Esophagus (tissue), 2 donors: Measurements from ENCODE around the gene TBCC. TPM values are rescaled to one million over a fixed set of nuclear protein-coding genes. Genes with fewer than 3 reads are reported as not detected.
"Not testable (repeated sequence)": the region's sequence is repeated elsewhere in the genome, so short reads cannot be mapped to it uniquely, and the experiment has no call there.

Experiments used
- H3K27ac ChIP-seq, 2 donors: one replicate each; pipeline ENCODE4 v1.5.1; 2013; ENCODE audit warnings: low read depth in 2 of 2, mild to moderate bottlenecking in 2 of 2, inconsistent platforms in 1 of 2, low read length in 1 of 2, moderate library complexity in 1 of 2
- H3K27me3 ChIP-seq, 2 donors: one replicate each; pipeline ENCODE4 v1.6.1; 2013; ENCODE audit warnings: low read length in 2 of 2, control low read depth in 1 of 2, mild to moderate bottlenecking in 1 of 2; ENCODE audit not compliant: insufficient read depth in 2 of 2, control insufficient read depth in 1 of 2
- H3K36me3 ChIP-seq, 2 donors: one replicate each; pipeline ENCODE4 v1.6.1; 2013; ENCODE audit warnings: low read length in 1 of 2; ENCODE audit not compliant: control insufficient read depth in 2 of 2, insufficient read depth in 2 of 2
- H3K4me1 ChIP-seq, 2 donors: one replicate each; pipeline ENCODE4 v1.6.1; 2013; ENCODE audit warnings: low read length in 1 of 2; ENCODE audit not compliant: control insufficient read depth in 2 of 2, insufficient read depth in 2 of 2
- H3K4me3 ChIP-seq, 2 donors: one replicate each; pipeline ENCODE4 v1.5.1; 2013; ENCODE audit warnings: low read length in 2 of 2, mild to moderate bottlenecking in 2 of 2, low read depth in 1 of 2, moderate library complexity in 1 of 2
- H3K9me3 ChIP-seq, 2 donors: one replicate each; pipeline ENCODE4 v1.6.1; 2013; ENCODE audit warnings: mild to moderate bottlenecking in 2 of 2, low read depth in 1 of 2, low read length in 1 of 2, moderate library complexity in 1 of 2; ENCODE audit not compliant: control insufficient read depth in 2 of 2, insufficient read depth in 1 of 2
- WGBS, 2 donors: extraction: QIAGEN DNeasy Blood & Tissue Kit; methylation state at CpG; one replicate each; pipeline ENCODE4 v1.1.7; 2013; 5-methylcytosine and 5-hydroxymethylcytosine counted together
- polyA plus RNA-seq, 2 donors: library from polyadenylated mRNA; stranded (reverse); fragments of 200-250 nt; gene quantifications; one replicate each; pipeline ENCODE4 v1.2.3, GENCODE V29; 2013
- donor health status: healthy with polysubstance abuse.
- donor health status: Bipolar disorder and iron deficiency.

The TBCC gene
- polyA plus RNA-seq, 2 donors: 17.7 to 18.4 TPM

- Histone ChIP-seq H3K9me3 (no peaks in the 10 kb centered on the region), H3K4me3 (peak overlapping the region in 1 of 2 donors; percentile 84), H3K4me1 (peaks cover 2 to 7% of the 10 kb centered on the region in 2 donors), H3K27ac (no peak overlapping the region), H3K36me3 (no peaks in the 10 kb centered on the region), H3K27me3 (no peaks in the 10 kb centered on the region)
- 47 to 57% methylated on average over 21 of the region's 21 CpGs for WGBS, 2 donors
These were observed 1.5 kb downstream of the TBCC start for GRCh38 chr6:42744351-42744893.

GRCh38 chr6:42742116-42742894 is 3.6 kb downstream of the TBCC start:
- 46 to 52% methylated on average over 5 of the region's 5 CpGs for WGBS, 2 donors

DNA sequence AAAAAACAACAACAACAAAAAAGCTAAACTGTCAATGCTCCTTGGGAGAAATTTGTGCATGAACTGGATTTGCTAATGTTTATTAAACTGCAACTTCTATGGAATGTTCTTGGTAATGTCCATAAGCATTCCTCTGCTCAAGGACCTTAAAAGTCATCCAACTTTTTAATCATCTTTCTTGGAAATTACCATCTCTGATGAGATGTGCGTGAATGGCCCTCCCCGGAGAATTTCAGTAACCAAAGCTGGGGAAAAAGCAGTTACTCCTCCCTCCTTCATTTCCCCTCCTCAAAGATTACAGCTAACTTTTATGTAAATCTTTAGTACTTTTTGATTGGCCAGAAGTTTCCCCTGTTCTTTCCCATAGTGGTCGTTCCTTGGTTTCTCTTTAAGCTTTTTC is 5.2 kb downstream of the TBCC start:
- WGBS, 2 donors: 62 to 63% methylated on average over 3 of the region's 3 CpGs
- Histone ChIP-seq H3K4me1 (peaks cover 2 to 3% of the 10 kb centered on the region in 2 donors), H3K36me3 (no peaks in the 10 kb centered on the region), H3K27ac (no peak overlapping the region), H3K27me3 (no peaks in the 10 kb centered on the region), H3K9me3 (no peaks in the 10 kb centered on the region), H3K4me3 (no peak overlapping the region)

More at GRCh38 chr6:42742116-42742894, 3.6 kb downstream of the TBCC start:
- H3K36me3 ChIP-seq: no peaks in the 10 kb centered on the region
- no peak overlapping the region for H3K4me3 ChIP-seq
- no peaks in the 10 kb centered on the region for H3K27me3 ChIP-seq
- peaks cover 2 to 3% of the 10 kb centered on the region in 2 donors for H3K4me1 ChIP-seq
- peak overlapping the region; percentile 9 to 13 for H3K27ac ChIP-seq
- H3K9me3 ChIP-seq: no peaks in the 10 kb centered on the region

DNA sequence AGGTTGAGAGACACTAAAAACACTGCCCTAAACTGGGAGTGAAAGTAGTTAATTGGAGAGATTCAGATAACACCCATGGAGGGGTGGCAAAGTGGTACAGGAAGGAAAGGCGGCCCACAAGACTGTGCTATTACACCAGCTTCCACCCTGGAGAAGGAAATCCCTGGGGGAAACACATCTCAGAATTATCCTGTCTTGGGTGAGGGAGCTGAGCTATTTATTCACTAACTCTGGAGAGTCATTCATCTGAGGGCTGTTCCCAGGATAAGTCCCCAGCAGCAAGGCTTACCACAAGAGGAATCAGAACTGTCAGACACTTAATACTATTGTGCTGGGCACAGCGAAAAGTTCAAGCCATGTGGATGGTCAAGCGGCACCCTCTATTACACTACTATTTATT is 9.9 kb downstream of the TBCC start:
- Histone ChIP-seq H3K4me1 (no peaks in the 10 kb centered on the region), H3K27ac (no peak overlapping the region), H3K4me3 (no peak overlapping the region), H3K9me3 (no peaks in the 10 kb centered on the region), H3K36me3 (no peaks in the 10 kb centered on the region), H3K27me3 (no peaks in the 10 kb centered on the region)
- 93 to 96% methylated on average over 3 of the region's 3 CpGs for WGBS, 2 donors

DNA sequence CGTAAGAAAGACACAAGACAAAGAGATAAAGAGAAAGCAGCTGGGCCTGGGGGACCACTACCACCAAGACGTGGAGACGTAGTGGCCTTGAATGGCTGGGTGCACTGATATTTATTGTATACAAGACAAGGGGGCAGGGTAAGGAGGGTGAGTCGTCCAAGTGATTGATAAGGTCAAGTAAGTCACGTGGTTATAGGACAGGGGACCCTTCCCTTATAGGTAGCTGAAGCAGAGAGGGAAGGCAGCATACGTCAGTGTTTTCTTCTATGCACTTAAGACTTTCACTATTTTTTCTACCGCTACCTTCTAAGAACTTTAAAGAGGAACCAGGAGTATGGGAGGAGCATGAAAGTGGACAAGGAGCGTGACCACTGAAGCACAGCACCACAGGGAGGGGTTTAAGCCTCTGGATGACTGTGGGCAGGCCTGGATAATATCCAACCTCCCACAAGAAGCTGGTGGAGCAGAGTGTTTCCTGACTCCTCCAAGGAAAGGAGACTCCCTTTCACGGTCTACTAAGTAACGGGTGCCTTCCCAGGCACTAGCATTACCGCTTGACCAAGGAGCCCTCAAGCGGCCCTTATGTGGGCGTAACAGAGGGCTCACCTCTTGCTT is 11.9 kb downstream of the TBCC start:
- H3K27ac ChIP-seq, H3K9me3 ChIP-seq, H3K27me3 ChIP-seq, H3K4me1 ChIP-seq, H3K4me3 ChIP-seq, H3K36me3 ChIP-seq: not testable (repeated sequence)
- WGBS, 2 donors: 80 to 82% methylated on average over 13 of the region's 13 CpGs

GRCh38 chr6:42729731-42730130 is 16.2 kb downstream of the TBCC start:
- 33 to 77% methylated on average over 2 to 3 of the region's 3 CpGs for WGBS, 2 donors
- H3K4me3 ChIP-seq: no peak overlapping the region
- no peaks in the 10 kb centered on the region for H3K9me3 ChIP-seq
- no peaks in the 10 kb centered on the region for H3K27me3 ChIP-seq
- H3K36me3 ChIP-seq: no peaks in the 10 kb centered on the region
- H3K4me1 ChIP-seq: peaks cover 0 to 5% of the 10 kb centered on the region in 2 donors
- no peak overlapping the region for H3K27ac ChIP-seq

- 64 to 78% methylated on average over 17 to 22 of the region's 22 CpGs for WGBS, 2 donors
- H3K36me3 ChIP-seq: no peaks in the 10 kb centered on the region
- H3K4me1 ChIP-seq: peaks cover 0 to 5% of the 10 kb centered on the region in 2 donors
- no peaks in the 10 kb centered on the region for H3K9me3 ChIP-seq
- H3K4me3 ChIP-seq: peak overlapping the region; percentile 45 to 59
- H3K27ac ChIP-seq: peak overlapping the region; percentile 53 to 64
- H3K27me3 ChIP-seq: no peaks in the 10 kb centered on the region
These were observed 18.3 kb downstream of the TBCC start for GRCh38 chr6:42727627-42728026.

DNA sequence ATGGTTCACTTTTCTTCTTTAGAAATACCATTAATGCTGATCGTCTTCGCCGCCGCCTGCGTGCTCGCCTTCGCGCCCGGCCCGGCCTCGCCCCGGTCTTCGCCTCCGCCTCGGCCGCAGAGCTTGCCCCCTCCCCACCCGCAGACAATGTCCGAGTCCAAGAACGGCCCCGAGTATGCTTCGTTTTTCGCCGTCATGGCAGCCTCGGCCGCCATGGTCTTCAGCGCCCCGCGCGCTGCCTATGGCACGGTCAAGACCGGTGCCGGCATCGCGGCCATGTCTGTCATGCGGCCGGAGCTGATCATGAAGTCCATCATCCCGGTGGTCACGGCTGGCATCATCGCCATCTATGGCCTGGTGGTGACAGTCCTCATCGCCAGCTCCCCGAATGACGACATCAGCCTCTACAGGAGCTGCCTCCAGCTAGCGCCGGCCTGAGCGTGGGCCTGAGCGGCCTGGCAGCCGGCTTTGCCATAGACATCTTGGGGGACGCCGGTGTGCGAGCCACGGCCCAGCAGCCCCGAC is 18.8 kb downstream of the TBCC start:
- 21 to 23% methylated on average over 52 of the region's 52 CpGs for WGBS, 2 donors
- Histone ChIP-seq H3K27ac (peak overlapping the region; percentile 53 to 64), H3K4me3 (peak overlapping the region; percentile 45 to 59), H3K36me3 (no peaks in the 10 kb centered on the region), H3K4me1 (peaks cover 0 to 5% of the 10 kb centered on the region in 2 donors), H3K9me3 (no peaks in the 10 kb centered on the region), H3K27me3 (no peaks in the 10 kb centered on the region)

GRCh38 chr6:42726485-42727086 is 19.3 kb downstream of the TBCC start:
- Histone ChIP-seq H3K27ac (peak overlapping the region; percentile 53 to 64), H3K4me3 (peak overlapping the region; percentile 45 to 59), H3K36me3 (no peaks in the 10 kb centered on the region), H3K9me3 (no peaks in the 10 kb centered on the region), H3K27me3 (no peaks in the 10 kb centered on the region), H3K4me1 (peaks cover 0 to 5% of the 10 kb centered on the region in 2 donors)
- 0 to 3% methylated on average over 14 of the region's 14 CpGs for WGBS, 2 donors
